Bronchial epithelial cell (primary cell): ENCODE measurements around the gene RPL19. TPM values are rescaled to one million over a fixed set of nuclear protein-coding genes. Genes with fewer than 3 reads are reported as not detected.
A peak's percentile ranks its signal among the peaks of the same experiment; 100 is the strongest.

Source experiments
- DNase-seq: peaks from one replicate; pipeline ENCODE4 v3.0.0-alpha.2; 2010; ENCODE audit warnings: low read depth
- FAIRE-seq: peaks from 2 replicates; lab custom pipeline; 2011; peaks lifted over from hg19 to GRCh38; lab: Jason Lieb, UNC
- H3K27me3 ChIP-seq: 2 replicates; pipeline ENCODE4 v1.5.1; 2011; ENCODE audit warnings: low read length; ENCODE audit not compliant: control insufficient read depth, insufficient read depth
- H3K36me3 ChIP-seq: 2 replicates; pipeline ENCODE4 v1.5.1; 2011; ENCODE audit warnings: low read length; ENCODE audit not compliant: control insufficient read depth, insufficient read depth
- H3K4me3 ChIP-seq: 2 replicates; pipeline ENCODE4 v1.5.1; 2011; ENCODE audit warnings: mild to moderate bottlenecking, low read depth, low read length, control low read depth
- total RNA-seq: library from RNA; depleted of rRNA; stranded (reverse); fragments of >200 nt; gene quantifications from 2 replicates; pipeline ENCODE4 v1.2.1, GENCODE V29; 2014
- TF ChIP-seq, protein P1 (sequence below): IDR thresholded peaks from 2 replicates; pipeline ENCODE4 v1.5.1; 2011; ENCODE audit warnings: mild to moderate bottlenecking, moderate library complexity, low read length, control low read depth, inconsistent platforms; ENCODE audit not compliant: insufficient read depth, severe bottlenecking

RPL19 gene
- total RNA-seq, 1 donor from 2014 or later: 3,067 TPM

DNA sequence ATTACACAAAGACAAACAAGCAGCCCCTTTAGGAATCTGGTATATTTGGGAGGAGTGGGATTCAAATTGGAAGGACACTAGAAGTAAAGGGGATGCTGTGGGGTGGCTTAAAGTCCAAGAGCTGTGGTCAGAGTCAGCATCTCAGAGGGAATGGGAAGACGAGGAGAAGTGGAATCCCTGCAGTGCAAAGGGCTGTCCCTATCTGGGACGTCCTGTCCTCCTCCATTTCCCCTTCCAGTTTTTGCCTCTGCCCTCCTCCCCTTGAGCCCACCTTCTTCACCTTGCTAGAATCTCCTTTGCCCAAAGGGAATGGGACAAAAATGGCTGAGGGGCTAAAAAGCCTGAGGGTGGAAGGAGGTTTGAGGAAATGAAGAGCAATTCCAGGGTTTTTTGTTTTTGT is 44.4 kb upstream of the RPL19 start:
- TF ChIP-seq, protein P1, sequence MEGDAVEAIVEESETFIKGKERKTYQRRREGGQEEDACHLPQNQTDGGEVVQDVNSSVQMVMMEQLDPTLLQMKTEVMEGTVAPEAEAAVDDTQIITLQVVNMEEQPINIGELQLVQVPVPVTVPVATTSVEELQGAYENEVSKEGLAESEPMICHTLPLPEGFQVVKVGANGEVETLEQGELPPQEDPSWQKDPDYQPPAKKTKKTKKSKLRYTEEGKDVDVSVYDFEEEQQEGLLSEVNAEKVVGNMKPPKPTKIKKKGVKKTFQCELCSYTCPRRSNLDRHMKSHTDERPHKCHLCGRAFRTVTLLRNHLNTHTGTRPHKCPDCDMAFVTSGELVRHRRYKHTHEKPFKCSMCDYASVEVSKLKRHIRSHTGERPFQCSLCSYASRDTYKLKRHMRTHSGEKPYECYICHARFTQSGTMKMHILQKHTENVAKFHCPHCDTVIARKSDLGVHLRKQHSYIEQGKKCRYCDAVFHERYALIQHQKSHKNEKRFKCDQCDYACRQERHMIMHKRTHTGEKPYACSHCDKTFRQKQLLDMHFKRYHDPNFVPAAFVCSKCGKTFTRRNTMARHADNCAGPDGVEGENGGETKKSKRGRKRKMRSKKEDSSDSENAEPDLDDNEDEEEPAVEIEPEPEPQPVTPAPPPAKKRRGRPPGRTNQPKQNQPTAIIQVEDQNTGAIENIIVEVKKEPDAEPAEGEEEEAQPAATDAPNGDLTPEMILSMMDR: no peak
- no peak for DNase-seq
- H3K4me3 ChIP-seq: no peak overlapping the region
- H3K36me3 ChIP-seq: no peaks in the 10 kb centered on the region
- H3K27me3 ChIP-seq: peaks cover 5% of the 10 kb centered on the region
- FAIRE-seq: no peak

DNA sequence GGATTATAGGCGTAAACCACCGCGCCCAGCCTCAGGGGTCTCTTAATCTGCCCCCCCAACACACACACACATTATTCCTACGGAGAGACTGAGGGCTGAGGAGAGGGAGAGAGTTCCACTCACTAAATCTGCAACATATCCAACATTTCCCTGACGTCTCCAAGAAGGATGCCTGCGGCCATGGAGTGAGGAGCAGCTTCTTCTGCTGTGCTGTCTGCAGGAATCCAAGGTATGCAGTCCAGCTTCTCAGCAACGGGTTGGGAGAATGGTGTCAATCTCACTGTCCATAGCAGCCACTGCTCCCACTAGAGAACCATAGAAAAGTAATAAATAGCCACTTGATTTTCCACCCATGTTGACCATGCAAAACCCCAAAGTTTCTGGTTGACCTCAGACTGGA is 43.6 kb upstream of the RPL19 start:
- FAIRE-seq (no peak), DNase-seq (no peak)
- Histone ChIP-seq H3K36me3 (no peaks in the 10 kb centered on the region), H3K27me3 (no peaks in the 10 kb centered on the region), H3K4me3 (no peak overlapping the region)
- TF ChIP-seq, protein P1: no peak

DNA sequence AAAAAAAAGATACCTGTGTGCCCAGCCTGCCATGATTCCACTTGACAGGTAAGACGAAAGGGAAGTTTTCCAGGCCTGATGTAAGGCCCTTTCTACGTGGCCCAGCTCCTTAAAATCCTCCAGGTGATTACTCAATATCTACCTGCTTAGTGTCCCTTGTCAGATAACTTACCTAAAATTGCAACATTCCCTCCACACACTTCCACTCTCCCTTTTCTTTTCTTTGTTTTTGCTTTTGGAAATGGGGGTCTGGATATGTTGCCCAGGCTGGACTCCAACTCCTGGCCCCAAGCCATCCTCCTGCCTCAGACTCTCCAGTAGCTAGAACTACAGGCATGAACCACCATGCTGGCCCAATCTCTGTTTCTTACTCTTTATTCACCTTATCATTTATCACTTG is 41.5 kb upstream of the RPL19 start:
- TF ChIP-seq, protein P1: no peak
- Histone ChIP-seq H3K4me3 (no peak overlapping the region), H3K36me3 (no peaks in the 10 kb centered on the region), H3K27me3 (no peaks in the 10 kb centered on the region)
- FAIRE-seq: no peak
- DNase-seq: no peak

DNA sequence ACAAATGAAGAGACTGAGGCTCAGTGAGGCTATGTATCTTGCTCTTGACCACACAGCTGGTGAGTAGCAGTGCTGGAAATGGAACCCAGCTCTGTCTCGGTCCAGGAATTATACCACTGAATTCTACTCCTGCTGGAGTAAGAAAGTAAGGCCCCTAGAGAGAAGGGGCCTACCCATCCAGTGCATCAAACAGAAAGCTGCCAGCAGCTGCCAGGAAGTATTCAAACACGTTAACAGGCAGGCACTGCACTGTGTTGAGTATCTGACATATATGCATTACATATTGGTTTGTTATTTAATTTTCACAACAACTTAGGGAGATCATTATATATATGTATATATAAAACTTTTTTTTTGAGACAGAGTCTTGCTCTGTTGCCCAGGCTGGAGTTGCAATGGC is 38.1 kb upstream of the RPL19 start:
- no peak overlapping the region for H3K4me3 ChIP-seq
- peaks cover 5% of the 10 kb centered on the region for H3K27me3 ChIP-seq
- TF ChIP-seq, protein P1: no peak
- FAIRE-seq: no peak
- no peak for DNase-seq
- H3K36me3 ChIP-seq: no peaks in the 10 kb centered on the region

DNA sequence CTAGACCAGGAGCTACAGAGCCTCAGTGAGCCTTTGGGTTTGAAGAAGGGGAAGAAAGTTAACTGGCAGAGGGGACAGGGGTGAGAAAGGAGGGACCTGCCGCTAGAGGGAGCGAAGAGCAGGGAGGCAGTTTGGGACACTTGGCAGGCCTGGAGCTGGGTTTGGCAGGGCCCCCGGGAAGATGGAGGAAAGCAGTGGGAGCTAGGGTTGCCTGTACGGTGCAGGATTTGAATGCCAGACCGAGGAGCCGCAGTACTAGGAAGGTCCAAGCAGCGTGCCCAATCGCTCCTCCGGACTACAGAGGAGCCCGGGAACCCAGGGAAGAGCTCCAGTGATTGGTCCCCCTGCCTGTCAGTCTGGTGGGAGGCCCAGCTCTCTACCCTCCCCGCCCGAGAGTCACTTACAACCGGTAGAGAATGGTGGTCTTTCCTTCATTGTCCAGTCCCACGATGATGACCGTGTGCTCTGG is 35.4 kb upstream of the RPL19 start:
- DNase-seq (peak; percentile 69), FAIRE-seq (no peak)
- Histone ChIP-seq H3K27me3 (peaks cover 5% of the 10 kb centered on the region), H3K36me3 (no peaks in the 10 kb centered on the region), H3K4me3 (peak overlapping the region; percentile 22)
- TF ChIP-seq, protein P1: peak; percentile 97

DNA sequence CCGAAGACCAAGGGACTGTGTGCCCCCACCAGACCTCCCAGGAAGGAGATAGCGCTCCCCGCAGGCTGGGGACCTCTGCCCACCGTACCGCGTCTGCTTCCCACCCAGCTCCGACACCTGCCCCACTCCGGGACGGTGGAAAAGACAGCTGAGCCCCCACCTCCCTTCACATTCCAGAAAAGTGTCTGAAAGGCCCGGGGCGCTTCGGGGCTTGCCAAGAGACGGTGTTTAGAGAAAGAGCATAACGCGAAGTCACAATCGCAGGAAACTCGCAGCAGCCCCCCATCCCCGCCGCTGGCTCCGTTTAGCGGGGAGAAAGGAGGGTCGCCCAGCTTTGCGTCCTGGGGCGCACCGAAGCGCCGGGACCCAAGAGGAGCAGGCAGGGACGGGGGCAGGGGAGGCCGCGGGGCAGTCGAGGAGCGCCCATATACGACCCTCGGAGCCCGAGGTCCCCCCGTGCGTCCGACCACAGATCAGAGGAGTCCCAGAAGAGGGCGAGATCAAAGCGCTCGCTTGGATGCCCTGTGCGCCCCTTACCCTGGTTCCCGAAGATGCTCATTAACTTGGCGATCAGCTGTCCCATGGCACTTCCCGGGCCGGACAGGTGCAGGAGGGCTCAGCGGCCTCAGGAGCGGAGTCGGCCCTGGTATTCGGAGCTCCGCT is 34.8 kb upstream of the RPL19 start:
- DNase-seq (no peak), FAIRE-seq (no peak)
- TF ChIP-seq, protein P1: no peak
- H3K27me3 ChIP-seq: peaks cover 5% of the 10 kb centered on the region
- H3K36me3 ChIP-seq: no peaks in the 10 kb centered on the region
- peak overlapping the region; percentile 22 for H3K4me3 ChIP-seq
